HFF-Myc (cell line): ENCODE results near the gene SHCBP1L.
"Not testable (repeated sequence)": the region's sequence is repeated elsewhere in the genome, so short reads cannot be mapped to it uniquely, and the experiment has no call there.

ENCODE experiments used
- DNase-seq: peaks from one replicate; pipeline ENCODE4 v3.0.0-alpha.2; 2011; ENCODE audit warnings: low read depth; ENCODE audit errors: extremely low read depth
- H3K4me3 ChIP-seq: replicated peaks from 2 replicates; pipeline ENCODE4 v1.5.1; 2011; ENCODE audit warnings: low read depth, mild to moderate bottlenecking, control low read depth, low read length
- TF ChIP-seq, protein P1 (sequence below): IDR thresholded peaks from 2 replicates; pipeline ENCODE4 v1.5.1; 2012; ENCODE audit warnings: mild to moderate bottlenecking, low read depth, low read length, control low read depth; ENCODE audit errors: missing control alignments

Gene SHCBP1L

DNA sequence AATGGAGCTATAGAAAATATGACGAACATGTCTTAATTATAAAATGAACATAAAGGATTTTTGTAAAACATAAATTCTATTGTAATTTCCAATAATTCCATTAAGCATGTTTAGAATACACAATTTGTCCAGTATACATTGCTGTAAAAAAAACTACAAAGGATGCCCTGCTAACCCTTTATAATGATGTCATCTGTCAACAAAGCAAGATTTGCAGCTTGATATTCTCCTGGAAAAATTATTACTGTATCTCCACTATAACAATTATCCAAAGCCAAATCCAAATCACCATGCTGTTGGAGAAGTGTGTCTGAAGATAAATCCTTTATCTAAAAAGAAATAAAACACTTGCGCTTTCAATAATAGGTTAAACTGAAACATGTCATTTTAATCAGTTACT, 47.6 kb downstream of the SHCBP1L start:
- no peak overlapping the region for H3K4me3 ChIP-seq
- TF ChIP-seq, protein P1, sequence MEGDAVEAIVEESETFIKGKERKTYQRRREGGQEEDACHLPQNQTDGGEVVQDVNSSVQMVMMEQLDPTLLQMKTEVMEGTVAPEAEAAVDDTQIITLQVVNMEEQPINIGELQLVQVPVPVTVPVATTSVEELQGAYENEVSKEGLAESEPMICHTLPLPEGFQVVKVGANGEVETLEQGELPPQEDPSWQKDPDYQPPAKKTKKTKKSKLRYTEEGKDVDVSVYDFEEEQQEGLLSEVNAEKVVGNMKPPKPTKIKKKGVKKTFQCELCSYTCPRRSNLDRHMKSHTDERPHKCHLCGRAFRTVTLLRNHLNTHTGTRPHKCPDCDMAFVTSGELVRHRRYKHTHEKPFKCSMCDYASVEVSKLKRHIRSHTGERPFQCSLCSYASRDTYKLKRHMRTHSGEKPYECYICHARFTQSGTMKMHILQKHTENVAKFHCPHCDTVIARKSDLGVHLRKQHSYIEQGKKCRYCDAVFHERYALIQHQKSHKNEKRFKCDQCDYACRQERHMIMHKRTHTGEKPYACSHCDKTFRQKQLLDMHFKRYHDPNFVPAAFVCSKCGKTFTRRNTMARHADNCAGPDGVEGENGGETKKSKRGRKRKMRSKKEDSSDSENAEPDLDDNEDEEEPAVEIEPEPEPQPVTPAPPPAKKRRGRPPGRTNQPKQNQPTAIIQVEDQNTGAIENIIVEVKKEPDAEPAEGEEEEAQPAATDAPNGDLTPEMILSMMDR = no peak
- DNase-seq = no peak

DNA sequence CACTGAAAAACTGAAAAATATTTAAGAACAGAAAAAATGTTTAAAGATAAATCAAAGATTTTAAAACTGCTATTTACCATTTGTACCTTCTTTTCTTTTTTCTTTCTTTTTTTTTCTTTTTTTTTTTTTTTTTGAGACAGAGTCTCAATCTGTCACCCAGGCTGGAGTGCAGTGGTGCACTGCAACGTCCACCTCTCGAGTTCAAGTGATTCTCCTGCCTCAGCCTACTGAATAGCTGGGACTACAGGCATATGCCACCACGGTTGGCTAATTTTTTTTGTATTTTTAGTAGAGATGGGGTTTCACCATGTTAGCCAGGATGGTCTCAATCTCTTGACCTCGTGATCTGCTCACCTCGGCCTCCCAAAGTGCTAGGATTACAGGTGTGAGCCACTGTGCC, 51.0 kb downstream of the SHCBP1L start:
- not testable (repeated sequence) for DNase-seq, H3K4me3 ChIP-seq

DNA sequence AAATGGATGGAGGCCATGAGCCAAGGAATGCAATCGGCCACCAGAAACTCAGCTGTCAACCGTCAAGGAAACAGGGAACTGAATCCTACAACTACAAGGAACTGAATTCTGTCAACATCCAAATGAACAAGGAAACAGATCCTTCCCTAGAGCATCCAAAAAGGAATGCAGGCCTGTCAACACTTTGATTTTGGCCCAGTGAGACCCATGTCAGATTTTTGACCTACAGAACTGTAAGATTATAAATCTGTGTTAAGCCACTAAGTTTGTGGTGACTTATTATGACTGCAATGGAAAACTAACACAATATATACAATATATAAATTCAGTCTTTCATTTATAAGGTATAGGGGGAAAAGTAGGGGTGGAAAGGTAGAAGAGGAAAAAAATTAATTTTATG, 55.3 kb downstream of the SHCBP1L start:
- H3K4me3 ChIP-seq = no peak overlapping the region
- no peak for DNase-seq
- TF ChIP-seq, protein P1 = no peak

DNA sequence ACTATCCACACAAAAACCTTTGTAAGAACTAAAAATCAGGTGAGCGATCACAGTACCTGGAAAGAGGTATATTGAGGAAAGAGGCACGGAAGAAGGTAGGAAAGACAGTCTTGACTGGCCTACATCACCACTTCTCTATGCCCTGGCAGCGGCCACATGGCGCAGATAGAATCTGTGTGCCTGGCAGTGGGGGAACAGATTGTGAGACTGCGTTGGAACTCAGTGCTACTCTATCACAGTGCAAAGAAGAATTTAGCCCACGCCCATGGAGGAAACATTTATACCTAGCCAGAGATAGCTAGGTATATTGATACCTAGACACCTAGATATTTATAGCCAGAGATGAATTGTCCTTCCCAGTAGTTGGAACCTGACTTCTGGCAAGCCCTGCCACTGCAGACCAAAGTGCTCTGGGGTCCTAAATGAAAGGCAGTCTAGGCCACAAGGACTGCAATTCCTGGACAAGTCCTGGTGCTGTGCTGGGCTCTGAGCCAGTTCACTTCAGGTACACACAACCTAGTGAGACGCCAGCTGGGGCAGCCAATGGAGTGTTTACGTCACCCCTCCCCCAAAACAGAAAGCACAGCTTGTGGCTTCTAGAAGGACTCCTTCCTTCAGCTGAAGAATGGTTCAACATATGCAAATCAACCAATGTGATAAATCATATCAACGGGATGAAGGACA, 61.9 kb downstream of the SHCBP1L start:
- no peak for DNase-seq
- TF ChIP-seq, protein P1 = no peak
- H3K4me3 ChIP-seq = no peak overlapping the region

DNA sequence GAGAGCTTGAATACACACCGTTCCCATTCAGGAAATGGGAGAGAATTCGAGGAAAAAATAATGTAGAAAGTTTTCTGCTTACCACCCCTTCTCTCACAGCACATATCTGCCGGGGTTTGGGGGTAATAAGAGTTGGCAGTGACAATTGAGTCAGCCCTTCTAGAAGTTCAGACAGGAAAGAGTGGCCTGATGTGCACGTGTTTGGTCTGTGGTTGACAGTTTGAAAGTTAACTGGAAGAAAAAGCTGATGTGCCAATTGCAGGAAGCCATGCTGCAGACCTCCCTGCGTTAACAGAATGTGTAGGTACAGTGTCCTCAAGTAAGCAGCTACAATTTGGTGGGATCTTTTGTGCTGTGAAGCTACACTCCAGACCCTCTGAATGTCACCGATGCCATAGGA, 63.0 kb downstream of the SHCBP1L start:
- TF ChIP-seq, protein P1 = no peak
- H3K4me3 ChIP-seq = no peak overlapping the region
- no peak for DNase-seq

DNA sequence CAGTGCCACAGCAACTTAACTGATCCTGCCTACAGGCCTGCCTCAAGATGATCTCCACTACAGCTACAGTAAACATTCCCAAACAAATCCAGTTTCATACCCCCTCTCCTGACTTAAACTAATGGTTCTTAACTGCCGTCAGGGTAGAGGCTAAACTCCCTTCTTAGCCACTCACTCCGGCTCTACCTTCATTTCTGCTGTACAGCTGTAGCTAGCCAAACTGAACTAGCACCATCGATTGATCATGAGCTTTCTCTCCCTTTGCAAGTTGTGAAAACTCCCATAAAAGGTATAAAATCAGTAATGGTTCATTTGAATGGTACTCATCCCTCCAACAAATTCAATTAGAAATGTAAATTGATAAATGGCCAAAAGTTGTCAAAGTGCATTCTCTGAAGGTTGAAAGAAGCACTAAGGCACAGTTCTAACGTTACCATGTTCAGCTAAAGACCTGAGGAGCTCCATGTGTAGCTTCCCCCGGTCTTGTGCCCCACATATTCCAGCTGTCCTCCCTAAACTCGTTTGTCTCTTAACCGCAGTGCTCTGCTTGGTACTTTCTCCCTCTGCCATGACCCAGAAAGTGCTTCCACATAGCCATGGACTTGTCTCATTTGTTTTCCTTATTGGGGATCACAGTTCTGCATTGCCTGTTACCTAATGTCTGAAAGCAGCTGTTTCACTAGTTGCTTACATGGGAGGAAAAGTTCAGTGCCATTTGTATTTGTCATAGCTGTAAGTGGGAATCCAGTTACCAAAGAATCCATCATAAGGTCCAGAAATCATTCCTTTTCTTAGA, 64.0 kb downstream of the SHCBP1L start:
- H3K4me3 ChIP-seq = no peak overlapping the region
- DNase-seq = no peak
- TF ChIP-seq, protein P1 = no peak

DNA sequence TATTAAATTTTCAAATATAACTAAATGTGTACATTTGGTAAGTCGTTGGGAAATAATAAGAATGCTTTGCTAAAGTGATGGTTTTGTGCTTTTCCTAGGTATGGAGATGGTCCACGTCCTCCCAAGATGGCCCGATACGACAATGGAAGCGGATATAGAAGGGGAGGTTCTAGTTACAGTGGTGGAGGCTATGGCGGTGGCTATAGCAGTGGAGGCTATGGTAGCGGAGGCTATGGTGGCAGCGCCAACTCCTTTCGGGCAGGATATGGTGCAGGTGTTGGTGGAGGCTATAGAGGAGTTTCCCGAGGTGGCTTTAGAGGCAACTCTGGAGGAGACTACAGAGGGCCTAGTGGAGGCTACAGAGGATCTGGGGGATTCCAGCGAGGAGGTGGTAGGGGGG, 66.0 kb downstream of the SHCBP1L start:
- H3K4me3 ChIP-seq = no peak overlapping the region
- no peak for DNase-seq
- TF ChIP-seq, protein P1 = no peak
